B cell (primary cell): Measurements from ENCODE around the gene TXK.

Experiments used
- EZH2 ChIP-seq: IDR thresholded peaks from 2 replicates; pipeline ENCODE4 v1.6.1; 2012; ENCODE audit warnings: borderline replicate concordance, low read depth, mild to moderate bottlenecking, moderate library complexity, low read length; ENCODE audit not compliant: insufficient read depth, poor library complexity, severe bottlenecking
- TF ChIP-seq, protein P1 (sequence below): fragments of 200-600 bp; IDR thresholded peaks from one replicate; pipeline ENCODE4 v1.8.0; 2022; ENCODE audit warnings: antibody characterized with exemption, mild to moderate bottlenecking

DNA sequence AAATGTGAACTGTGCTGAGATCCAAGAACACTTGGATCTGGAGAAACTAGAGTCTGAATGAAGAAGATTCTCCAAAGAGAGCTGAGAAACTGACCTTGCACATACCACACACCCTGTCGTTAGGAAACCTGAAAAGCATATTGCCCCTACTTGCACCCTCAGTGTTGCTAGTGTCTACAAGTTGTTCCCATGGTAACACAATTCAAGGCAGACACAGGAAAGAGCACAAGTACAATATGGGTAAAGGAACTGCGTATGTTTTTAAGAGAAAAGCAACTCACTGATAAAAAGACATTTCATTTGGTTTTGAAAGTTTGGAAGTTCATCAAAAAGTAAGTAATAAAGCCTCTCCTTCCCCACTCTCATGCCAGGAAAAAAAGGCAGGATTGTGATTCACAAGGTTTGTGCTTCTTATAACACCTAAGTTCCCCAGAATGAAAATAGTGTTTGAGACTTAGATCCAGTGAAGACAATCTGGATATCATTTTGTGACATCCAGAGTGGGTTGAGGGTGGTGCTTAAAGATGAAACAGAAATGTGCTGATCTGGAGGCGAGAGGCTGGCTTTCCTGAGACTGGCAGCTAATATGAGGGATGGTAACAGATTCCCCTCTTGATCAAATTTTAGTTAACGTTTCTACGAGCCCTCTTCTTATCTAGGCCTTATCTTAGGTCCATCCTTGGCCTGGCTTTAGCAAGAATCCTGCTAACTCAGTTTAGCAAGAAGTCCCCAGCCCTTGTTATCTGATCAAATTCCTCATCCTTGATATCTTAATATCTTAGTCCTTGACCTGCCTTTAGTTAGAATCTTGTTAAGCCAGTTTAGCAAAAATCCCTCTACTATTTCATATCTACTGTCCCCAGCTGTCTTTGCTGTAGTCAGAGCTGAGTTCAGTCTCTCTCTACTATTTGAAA lies 75.2 kb downstream of the TXK start:
- TF ChIP-seq, protein P1, sequence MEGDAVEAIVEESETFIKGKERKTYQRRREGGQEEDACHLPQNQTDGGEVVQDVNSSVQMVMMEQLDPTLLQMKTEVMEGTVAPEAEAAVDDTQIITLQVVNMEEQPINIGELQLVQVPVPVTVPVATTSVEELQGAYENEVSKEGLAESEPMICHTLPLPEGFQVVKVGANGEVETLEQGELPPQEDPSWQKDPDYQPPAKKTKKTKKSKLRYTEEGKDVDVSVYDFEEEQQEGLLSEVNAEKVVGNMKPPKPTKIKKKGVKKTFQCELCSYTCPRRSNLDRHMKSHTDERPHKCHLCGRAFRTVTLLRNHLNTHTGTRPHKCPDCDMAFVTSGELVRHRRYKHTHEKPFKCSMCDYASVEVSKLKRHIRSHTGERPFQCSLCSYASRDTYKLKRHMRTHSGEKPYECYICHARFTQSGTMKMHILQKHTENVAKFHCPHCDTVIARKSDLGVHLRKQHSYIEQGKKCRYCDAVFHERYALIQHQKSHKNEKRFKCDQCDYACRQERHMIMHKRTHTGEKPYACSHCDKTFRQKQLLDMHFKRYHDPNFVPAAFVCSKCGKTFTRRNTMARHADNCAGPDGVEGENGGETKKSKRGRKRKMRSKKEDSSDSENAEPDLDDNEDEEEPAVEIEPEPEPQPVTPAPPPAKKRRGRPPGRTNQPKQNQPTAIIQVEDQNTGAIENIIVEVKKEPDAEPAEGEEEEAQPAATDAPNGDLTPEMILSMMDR = no peak
- TF ChIP-seq EZH2 = no peak
